AG09309 (cell line): ENCODE results near the gene SCP2D1.
"Not testable (repeated sequence)": the region's sequence is repeated elsewhere in the genome, so short reads cannot be mapped to it uniquely, and the experiment has no call there.

Experiments
- DNase-seq: peaks from one replicate; pipeline ENCODE4 v3.0.0-alpha.2; 2010; ENCODE audit warnings: low read depth
- H3K4me3 ChIP-seq: 2 replicates; pipeline ENCODE4 v1.5.1; 2011; ENCODE audit warnings: mild to moderate bottlenecking, low read depth, low read length, moderate library complexity; ENCODE audit not compliant: control insufficient read depth
- CTCF ChIP-seq: IDR thresholded peaks from 2 replicates; pipeline ENCODE4 v1.5.1; 2011; ENCODE audit warnings: mild to moderate bottlenecking, low read depth, low read length, inconsistent platforms; ENCODE audit not compliant: insufficient read depth, control insufficient read depth; ENCODE audit errors: missing control alignments

SCP2D1 gene

GRCh38 chr20:18780385-18781130 lies 33.0 kb upstream of the SCP2D1 start:
- DNase-seq, result no peak
- no peak for TF ChIP-seq CTCF
- no peak overlapping the region for H3K4me3 ChIP-seq

- H3K4me3 ChIP-seq, result no peak overlapping the region
- TF ChIP-seq CTCF, result no peak
- DNase-seq, result no peak
Observed at GRCh38 chr20:18781509-18781908, 32.1 kb upstream of the SCP2D1 start.

GRCh38 chr20:18783385-18783959 lies 30.1 kb upstream of the SCP2D1 start:
- no peak overlapping the region for H3K4me3 ChIP-seq
- TF ChIP-seq CTCF, result no peak
- DNase-seq, result no peak

- DNase-seq, H3K4me3 ChIP-seq: not testable (repeated sequence)
Observed at GRCh38 chr20:18787046-18787445, 26.5 kb upstream of the SCP2D1 start.

- DNase-seq, result no peak
- no peak for TF ChIP-seq CTCF
- H3K4me3 ChIP-seq, result no peak overlapping the region
Observed at GRCh38 chr20:18788021-18788420, 25.6 kb upstream of the SCP2D1 start.

GRCh38 chr20:18790787-18791186 lies 22.8 kb upstream of the SCP2D1 start:
- no peak overlapping the region for H3K4me3 ChIP-seq
- no peak for DNase-seq
- no peak for TF ChIP-seq CTCF

- H3K4me3 ChIP-seq, result peak overlapping the region; percentile 77
- TF ChIP-seq CTCF, result no peak
- DNase-seq, result peak; percentile 61
Observed at GRCh38 chr20:18793625-18794427, 19.8 kb upstream of the SCP2D1 start.
